Activated CD8-positive, alpha-beta memory T cell treated with anti-CD3 and anti-CD28 coated beads for 24 hours (primary cell): ENCODE data around the gene PRKCE.
A peak's percentile ranks its signal among the peaks of the same experiment; 100 is the strongest.

Experiments
- DNase-seq: peaks from one replicate; pipeline ENCODE4 v3.0.0-alpha.2; 2020

The PRKCE gene

DNA sequence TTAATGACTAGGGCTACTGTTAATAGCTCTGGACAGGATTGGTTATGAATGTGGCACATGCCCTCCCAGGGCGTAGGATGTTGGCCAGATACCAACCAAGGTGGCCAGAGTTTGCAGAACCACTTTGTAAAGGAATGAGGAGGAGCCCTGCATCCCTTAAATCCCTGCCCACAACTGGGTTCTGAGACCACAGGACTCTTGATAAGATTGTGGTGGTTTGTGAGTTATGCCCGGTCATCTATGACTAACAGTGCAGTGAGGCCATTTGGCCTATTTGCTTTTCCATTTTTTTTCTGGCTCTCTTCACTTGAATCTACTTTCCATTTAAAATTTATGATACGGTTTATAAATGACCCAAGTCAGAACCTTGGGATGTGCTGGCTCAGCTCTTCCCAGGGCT lies 294.5 kb downstream of the PRKCE start:
- DNase-seq: peak; percentile 40

DNA sequence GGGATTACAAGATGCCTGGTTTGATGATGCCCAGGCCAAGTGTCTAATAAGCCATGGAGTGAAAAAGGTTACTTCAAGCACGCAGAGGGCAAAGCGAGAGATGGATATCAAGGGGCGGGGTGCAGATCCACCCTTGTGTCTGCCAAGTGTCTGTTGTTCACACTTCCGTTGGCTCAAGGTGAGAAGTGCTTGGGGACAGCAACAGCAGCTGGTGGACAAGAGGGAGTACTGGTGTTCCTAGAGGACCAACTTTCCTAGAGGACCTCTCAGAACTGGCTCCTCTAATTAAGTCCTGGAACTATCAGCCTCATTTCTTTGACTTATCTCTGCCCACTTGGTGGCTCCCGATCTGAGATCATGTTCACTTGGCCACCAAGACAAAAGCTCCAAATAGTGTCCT lies 299.1 kb downstream of the PRKCE start:
- peak; percentile 30 for DNase-seq

DNA sequence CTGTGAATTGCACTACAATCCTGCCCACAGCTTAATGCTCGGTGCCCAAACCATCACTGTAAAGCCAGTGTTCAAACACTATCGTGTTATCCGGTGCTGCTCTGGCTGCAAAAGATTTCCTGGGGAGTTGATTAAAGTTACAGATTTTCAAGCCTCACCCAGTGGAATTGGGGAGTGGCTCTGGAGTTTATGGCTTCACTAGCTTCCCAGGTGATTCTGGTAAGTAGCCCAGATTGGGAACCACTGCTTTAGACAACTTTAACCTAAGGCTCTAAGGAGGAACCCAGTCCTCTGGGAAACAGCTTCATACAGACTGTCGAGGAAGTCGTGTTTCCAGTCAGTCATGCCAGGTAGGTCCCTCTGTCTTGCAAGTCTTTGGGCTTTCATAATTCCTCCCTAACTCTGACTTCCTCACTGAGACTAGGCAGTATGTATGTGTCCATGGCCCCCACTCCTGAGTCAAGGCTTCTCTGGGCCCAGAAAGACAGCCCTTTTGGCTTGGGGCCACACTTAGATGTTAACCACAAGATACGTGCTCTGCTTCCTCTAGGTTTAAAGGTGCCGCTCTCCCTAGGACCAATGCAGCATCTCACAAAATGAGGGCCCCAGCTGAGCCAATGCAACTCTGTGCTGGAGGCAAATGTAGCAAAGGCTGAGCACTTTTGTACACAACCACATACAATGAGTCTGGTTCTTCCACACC lies 299.7 kb downstream of the PRKCE start:
- DNase-seq: peak; percentile 30

DNA sequence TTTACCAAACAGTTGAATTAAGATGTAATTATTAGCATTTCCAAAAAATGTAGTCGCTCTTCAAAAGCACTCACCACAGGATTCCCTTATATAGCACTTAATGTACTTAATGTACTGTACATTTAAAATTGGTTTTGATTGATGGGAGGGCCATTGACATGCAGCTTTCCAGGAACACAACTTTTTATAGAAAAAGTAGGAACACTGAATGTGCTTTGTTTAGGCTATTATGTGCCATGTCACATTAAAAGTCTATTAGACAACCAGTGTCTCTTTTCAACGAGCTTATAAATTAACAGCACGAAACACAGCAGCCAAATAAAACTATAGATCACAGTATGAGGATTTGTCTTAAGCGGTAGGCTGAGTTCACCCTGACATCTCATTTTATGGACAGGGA lies 301.1 kb downstream of the PRKCE start:
- DNase-seq: no peak

DNA sequence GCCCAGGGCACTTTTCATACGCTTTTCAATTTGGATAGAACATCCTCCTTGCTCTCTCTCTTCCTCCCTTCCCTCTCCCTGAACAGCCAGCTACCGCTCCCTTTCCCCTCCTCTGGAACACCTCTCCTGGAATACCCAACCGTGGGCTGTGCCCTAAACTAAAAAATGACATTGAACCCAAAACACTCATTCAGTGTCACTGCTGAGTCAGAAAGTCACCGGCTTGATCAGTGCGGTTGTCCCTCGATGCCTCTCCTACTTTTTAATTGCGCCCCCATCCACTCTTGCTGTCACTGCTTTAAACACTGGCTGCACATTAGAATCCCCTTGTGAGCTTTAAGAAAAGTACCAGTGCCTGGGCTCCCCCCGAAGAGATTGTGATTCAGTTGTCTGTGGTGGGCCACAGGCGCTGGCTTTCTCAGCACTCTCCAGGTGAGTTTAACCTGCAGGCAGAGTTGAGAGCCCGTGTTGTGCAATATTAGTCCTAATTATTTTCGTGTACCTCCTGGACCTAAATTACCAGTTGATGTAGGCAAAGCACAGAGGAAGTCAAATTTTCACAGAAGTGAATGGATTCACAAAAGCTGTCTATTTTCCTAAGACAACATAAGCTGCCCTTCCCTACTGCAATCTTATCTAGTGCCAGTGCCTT lies 302.0 kb downstream of the PRKCE start:
- DNase-seq: peak; percentile 41

DNA sequence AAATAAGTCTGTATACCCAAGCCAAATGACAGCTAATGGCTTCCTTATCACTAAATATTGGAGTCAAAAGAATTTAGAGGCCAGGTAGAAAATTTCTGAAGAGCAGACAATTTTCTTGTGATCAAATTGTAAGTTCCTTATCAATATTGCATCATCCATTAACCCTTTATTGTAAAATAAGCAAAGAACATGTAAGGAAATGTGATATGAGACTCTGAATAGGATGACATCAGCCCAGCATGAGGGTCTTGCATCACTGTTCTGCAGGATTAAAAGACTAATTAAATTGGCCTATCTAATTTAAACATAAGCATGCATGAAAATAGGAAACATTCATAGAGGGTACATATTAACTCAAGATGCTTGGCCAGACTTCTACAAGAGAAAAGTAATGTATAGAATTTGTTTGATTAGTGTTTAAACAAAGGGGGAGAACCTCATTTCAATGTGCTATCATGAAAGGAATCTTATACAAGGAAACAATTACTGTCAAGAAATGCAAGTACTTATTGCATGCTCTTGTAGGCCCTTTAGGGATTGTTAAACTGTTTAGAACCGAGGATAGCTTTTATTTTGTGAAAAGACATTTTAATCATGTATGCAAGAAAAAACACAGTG lies 302.9 kb downstream of the PRKCE start:
- no peak for DNase-seq

DNA sequence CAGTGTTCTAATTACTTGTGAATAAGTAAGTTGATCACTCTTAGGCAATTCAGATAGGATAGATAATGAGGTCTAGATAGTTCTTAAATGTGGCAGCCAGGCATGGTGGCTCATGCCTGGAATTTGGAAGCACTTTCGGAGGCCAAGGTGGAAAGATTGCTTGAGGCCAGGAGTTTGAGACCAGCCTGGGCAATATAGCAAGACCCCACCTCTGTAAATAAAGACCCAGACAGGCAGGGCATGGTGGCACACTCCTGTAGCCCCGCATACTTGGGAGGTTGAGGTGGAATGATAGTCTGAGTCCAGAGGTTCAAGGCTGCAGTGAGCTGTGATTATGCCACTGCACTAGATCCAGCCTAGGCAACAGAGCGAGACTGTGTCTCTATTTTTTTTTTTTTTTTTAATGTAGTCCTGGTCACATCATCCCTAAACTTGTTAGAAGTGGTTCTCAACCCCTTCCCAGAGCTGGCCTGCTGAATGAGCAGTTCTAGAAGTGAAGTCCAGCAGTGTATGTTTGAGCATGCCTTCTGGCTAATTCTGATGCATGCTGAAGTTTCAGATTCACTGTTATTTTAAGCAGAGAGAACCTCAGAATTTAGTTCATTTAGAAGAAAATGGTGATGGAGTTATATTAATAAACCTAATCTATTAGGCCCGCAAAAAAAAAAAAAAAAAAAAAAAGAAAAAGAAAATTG lies 306.2 kb downstream of the PRKCE start:
- DNase-seq: no peak

DNA sequence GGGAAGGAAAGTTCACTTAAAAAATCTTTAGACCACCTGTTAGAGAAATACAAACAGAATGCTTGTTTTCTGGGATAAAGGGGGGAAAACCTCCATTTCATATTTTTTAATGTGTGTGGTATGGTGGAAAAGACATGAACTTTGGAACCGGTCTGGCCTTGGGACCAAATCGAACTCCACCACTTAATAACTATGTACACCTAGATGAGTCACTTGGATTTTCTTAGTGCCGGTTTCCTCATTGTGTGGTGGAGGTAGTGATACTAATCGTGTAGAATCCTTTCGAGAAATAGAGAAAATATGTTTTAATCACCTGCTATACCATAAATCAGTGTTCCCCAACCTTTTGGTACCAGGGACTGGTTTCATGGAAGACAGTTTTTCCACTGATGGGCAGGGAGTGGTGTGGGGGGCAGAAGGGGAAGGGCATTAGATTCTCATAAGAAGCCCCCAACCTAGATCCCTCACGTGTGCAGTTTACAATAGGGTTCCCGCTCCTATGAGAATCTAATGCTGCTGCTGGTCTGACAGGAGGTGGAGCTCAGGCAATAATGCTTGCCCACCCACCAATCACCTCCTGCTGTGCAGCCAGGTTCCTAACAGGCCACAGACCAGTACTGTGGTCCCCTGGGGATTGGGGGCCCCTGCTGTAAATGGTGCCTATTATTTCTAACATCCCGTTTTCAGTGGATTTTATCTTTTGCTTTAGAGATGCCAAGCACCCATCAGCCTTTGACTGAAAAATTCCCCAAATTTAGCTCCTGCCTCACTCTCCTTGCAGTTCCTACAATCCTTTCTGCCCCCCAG lies 308.8 kb downstream of the PRKCE start:
- peak; percentile 9 for DNase-seq

DNA sequence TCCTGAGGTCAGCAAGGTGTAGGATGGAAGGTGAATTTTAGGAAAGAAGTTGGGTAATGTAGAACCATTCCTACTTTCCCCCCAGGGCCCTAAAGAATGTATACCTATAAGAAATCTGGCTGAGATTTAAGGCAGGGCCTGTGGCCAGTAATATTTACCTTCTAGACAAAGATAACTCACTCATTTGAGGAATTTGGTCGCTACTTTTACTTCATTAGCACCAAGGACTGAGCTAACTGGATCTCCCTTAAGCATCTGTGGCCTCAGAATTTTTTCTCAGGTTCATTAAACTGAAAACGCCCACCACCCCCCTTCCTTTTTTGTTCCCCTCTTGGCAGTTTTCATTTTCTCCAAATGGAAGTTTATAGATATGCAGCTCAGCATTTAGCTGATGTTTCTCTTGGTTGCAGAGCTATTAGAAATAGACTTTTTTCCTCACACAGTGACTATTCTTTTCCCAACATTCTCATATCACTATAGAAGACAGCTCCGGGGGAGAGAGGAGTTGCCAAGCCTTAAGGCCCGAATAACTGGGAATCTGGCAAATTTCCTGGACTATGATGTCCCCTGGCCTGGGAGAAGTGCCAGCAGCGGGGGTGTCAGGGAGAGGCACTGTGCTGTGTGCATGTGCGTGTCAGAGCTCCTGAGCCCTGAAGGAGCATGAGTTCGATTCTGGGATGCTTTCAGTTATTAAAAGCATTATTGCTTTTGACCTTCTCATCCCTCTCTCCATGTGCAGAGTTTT lies 310.9 kb downstream of the PRKCE start:
- DNase-seq: peak; percentile 4

DNA sequence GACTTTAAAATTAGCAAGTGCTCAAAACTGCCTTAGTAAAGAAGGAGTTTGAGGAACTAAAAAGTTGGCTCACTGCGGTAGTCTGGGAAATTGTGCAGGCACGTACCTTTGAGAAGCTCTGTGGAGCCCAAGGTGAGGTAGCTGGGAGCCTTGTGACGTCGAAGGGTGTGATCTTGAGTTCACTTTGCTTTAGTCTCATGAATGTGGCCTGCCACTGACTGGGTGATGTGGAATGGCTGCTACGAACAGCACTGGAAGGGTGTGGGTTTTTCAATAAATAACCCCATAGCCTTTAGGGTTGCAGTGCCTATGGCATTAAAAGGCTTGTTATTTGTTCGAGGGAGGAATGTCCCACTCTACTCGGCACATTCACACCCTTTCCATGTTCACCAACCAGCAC lies 312.3 kb downstream of the PRKCE start:
- DNase-seq: no peak

DNA sequence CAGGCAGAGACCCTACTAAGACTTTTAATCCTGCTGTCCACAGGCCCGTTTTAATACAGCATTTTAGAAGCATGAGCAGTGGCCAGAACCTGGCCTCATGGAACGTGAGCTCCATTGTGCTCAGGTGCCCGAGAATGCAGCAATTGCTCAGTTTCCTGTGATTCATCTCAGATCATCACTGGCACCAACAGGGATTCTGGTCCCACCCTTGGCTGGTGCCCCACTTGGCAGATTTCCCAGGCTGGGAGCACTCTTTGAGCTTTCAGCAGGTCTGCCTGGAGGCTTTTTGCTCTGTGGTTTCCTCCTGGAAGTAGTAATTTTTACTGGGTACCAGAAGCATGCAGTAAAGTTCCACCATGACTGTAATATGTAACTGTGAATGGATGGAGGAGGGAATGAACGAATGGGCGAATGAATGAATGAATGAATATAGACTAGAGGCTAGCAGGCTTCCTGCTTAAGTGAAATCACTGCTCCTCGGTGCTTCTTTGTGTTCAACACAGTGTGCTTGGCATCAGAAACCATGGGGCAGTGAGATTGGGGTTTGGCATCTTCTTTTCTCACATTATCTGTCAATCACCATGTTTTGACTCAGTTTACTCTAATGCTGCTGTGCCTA lies 312.9 kb downstream of the PRKCE start:
- peak; percentile 44 for DNase-seq

DNA sequence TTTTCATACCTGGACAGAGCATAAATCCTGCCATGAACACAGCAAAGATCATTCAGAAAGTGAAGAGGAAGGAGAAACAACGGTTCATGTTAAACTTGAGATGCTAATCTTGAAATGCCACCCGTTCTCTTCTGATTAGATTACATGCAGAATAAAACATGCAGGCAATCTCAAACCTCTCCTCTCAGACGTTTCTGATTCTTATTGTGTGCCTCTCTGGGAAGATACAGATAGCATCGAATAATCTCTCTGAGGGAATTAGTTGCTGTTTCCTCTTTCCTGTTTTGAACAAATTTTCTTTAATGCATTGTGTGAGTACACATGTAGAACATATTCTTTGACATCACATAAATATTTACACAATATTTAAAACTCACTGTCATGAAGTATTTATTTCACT lies 313.4 kb downstream of the PRKCE start:
- no peak for DNase-seq

DNA sequence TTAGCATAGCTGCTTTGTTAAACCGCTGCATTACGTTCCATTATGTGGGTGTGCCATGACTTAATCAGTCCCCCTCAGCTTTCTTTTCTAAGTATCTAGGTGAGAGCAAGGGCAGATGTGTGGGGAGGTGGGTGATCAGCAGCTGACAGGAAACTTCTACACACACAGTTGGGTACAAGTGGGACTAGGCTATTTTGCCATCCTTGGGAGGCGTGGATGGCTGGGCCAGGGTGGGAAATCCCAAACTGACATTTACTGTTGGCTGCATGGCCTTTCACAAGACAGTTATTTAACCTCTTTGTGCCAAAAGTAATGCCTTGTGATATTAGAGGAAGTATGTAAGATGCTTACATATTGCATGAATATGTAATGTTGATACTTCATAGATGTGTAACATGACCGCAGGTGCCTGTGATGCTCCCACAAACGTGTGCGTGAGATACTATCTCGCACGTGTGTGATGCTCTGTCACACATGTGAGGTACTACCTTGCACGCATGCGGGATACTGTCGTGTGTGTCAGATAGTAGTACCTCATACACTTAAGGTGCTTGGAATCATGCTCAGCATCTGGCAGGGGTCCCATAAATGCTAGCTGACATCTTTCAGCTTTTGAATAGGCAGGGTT lies 314.5 kb downstream of the PRKCE start:
- peak; percentile 19 for DNase-seq

DNA sequence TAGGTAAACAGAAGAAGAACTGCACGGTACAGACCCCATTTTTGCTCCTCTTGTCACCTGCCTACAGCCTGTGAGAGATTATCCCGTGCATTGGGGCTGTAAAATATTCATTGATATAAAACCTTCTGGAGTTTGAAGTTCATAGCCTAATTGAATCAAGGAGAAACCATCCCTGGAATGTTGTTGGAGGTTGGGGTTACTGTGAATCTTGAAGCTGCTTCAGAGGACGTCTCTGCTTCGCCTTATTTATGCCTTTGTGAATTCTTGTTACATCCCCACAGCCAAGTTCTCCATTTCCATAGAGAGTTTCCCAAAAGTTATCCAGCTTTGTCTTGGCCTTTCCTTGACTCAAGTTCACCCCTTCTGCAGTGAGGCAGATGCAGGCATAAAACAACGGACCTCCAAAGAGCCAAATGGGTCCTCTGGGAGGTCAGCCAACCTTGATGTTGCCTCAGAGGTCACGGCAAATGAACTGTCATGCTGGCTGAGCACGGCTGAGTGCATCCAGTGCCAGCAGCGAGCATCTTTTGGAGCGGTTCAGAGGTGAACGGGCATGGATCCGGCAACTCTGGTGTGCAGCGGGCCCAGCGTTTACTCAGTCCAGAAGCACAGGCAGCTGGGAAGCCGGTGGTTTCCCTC lies 317.6 kb downstream of the PRKCE start:
- DNase-seq: no peak

DNA sequence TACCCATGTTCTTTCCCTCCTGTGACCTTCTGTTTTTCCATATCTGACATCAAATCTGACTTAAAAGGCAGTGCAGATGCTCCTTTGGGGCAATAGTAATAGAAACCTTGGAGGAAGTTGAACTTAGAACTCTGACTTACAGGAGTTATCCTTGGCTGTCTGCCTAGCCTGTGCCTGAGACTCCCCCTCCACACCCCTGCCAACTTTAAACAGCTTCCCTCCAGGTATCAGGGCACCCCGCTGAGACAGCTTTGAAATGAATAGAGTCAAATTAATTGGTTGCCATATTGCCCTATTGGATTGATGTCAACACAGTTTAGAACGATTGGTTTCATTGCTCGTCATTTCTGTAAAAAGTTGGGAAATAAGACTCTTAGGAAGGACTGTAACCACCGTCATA lies 322.0 kb downstream of the PRKCE start:
- DNase-seq: peak; percentile 11

DNA sequence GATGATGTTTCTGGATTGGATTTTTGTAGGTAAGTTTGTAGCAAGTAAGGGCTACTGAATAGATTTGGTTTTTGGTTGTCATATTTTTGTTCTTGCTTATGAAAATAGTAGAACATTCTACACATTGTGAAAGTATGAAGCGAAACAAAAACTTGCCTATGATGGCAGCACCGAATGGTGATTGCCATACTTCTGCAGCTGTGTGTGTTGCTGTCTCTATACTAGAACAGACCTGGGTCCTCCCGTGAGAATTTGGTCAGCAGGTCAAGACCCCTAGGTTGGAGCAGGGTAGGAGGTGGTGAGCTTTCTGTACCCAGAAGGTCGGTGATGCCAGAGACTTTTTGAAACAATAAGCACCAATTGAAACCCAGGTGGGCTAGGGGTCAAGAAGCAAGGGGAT lies 322.6 kb downstream of the PRKCE start:
- DNase-seq: peak; percentile 9

DNA sequence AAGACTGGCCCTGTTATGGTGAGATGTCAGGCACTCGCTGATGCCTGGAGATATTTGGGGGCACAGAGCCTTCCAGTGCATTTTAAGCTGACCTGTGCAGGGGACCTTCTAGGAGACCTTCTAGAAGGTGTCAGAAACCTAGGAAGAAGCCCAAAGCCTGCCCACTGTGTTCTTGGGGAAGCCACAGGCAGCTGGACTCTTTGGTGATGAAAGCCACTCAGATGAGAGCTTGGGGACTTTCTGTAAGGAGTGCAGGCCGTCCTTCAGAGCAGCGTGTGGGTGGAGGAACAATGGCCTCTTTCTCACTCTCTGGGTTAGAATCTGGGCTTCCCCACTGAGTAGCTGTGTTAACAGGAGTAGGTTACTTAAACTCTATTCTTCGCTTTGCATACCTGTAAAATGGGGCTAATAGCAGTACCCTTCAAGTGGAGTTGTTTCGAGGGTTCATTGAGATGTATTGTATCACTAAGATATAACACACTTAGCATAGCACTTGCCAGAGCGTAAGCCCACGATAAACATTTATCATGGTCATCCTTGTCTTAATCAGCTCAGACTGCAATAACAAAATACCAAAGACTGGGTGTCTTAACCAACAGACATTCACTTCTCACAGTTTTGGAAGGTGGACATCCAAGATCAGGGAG lies 323.4 kb downstream of the PRKCE start:
- peak; percentile 26 for DNase-seq

DNA sequence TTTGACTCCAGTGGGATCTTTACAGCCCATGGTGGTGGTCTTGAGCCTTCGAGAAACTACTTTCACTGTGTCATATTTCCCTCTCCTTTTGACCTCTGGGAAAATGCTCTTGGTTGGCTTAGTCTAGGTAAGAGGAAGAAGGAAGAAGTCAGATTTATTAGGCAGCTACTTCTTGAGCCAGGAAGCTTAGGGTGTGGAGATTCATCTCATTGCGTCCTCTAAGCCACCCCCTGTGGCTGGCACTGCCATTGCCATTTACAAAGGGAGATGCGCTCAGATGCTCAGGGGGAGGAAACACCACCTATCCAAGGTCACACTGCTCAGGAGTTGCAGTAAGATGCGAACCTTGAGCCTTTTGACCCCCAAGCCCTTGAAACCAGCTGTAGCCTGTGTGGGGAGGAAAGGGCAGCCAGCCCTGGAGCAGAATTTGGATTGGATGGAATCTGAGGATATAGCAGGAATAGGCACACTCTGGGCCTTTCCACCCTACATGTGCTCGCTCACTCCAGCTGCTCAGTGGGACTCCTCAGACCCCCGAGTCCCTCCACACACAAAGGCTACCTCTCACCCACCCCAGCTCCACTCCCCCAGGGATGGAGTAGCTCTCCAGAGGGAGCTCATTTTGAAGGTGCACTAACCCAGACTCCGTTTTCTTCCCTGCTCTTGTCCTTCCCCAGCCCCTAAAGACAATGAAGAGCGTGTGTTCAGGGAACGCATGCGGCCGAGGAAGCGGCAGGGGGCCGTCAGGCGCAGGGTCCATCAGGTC lies 324.5 kb downstream of the PRKCE start:
- DNase-seq: peak; percentile 43

DNA sequence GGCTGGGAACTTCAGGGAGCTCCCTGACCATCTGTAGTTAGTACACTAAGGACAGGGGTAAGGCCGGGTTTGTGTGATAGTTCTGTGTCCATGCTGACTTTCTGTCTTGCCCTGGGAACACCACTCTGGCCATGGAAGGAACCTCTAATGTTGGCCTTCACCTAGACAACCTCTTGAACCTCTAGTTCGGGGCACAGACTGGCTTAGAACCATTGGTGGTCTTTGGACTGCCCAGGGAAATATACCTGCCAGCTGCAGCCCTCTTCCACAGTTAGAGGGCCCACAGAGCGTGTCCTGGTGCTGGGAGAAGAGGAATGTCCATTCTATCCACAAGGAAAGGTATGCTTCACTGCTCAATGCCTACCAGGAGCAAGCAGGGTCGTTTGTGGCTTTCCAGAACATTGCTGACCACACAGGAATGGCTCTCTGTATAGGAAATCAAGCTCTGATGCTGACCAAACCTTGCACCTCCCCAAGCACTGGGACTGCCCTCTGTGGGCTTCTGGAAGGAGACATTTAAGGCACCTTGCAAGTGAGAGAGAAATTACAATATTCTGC lies 326.9 kb downstream of the PRKCE start:
- peak; percentile 28 for DNase-seq
